SH-SY5Y (cell line): ENCODE measurements around the gene BPIFA1.

Source experiments
- GATA2 ChIP-seq: IDR thresholded peaks from 2 replicates; pipeline ENCODE4 v1.6.1; 2011; ENCODE audit warnings: mild to moderate bottlenecking, low read depth, low read length
- GATA3 ChIP-seq: IDR thresholded peaks from 2 replicates; pipeline ENCODE4 v1.6.1; 2011; ENCODE audit warnings: low read depth, mild to moderate bottlenecking, low read length, moderate library complexity

DNA sequence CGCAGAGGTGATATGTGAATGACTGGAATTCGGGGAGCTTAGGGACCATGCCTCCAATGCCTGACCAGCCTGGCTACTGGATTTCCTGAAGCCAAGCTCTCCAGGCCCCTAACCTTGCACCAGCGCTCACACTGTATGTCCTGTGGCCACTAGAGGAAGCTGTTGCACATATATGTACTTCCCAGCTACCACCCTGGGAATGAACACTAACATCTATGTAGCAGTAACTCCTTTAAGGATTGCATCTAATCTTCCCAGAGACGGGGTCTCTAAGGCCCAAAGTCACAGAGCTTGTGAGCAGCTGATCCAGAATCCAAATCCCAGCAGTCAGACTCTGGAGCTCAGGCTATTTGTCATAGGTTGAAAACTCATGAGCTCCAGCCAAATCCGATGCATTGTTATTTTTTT, 26.9 kb downstream of the BPIFA1 start:
- no peak for TF ChIP-seq GATA3
- TF ChIP-seq GATA2 = no peak
